Spleen (tissue), 11 donors: ENCODE data around the gene STK4. TPM values are rescaled to one million over a fixed set of nuclear protein-coding genes. Genes with fewer than 3 reads are reported as not detected.

ENCODE experiments used
- DNase-seq: peaks from one replicate; pipeline ENCODE4 v3.0.0-alpha.2; 2020
- H3K27ac ChIP-seq, 8 donors: fragments of 200-600 bp; sonication (generic) in 7 of 8; 1 replicate in 4 of 8; 2 replicates in 4 of 8; pipeline versions ENCODE4 v1.5.0 to v1.8.0; 2016 to 2021; ENCODE audit warnings: inconsistent platforms in 4 of 8, mild to moderate bottlenecking in 4 of 8, moderate library complexity in 1 of 8
- H3K27me3 ChIP-seq, 7 donors: fragments of 200-600 bp; sonication (generic) in 6 of 7; replicated peaks in 1 of 7; 1 replicate in 4 of 7; 2 replicates in 3 of 7; pipeline versions ENCODE4 v1.5.0 to v1.8.0; 2016 to 2021; ENCODE audit warnings: inconsistent platforms in 3 of 7, mild to moderate bottlenecking in 1 of 7
- H3K36me3 ChIP-seq, 6 donors: fragments of 200-600 bp; sonication (generic) in 5 of 6; 1 replicate in 4 of 6; 2 replicates in 2 of 6; pipeline versions ENCODE4 v1.5.0 to v1.8.0; 2016 to 2021; ENCODE audit warnings: inconsistent platforms in 2 of 6
- H3K4me1 ChIP-seq, 6 donors: fragments of 200-600 bp; sonication (generic) in 5 of 6; 1 replicate in 3 of 6; 2 replicates in 3 of 6; pipeline versions ENCODE4 v1.5.0 to v1.8.0; 2016 to 2021; ENCODE audit warnings: inconsistent platforms in 3 of 6
- H3K4me3 ChIP-seq, 8 donors: fragments of 200-600 bp; sonication (generic) in 7 of 8; 1 replicate in 4 of 8; 2 replicates in 4 of 8; pipeline versions ENCODE4 v1.5.0 to v1.8.0; 2016 to 2021; ENCODE audit warnings: inconsistent platforms in 4 of 8, mild to moderate bottlenecking in 4 of 8, moderate library complexity in 2 of 8
- H3K9me3 ChIP-seq, 8 donors: fragments of 200-600 bp; sonication (generic) in 7 of 8; 1 replicate in 4 of 8; 2 replicates in 4 of 8; pipeline versions ENCODE4 v1.5.0 to v1.8.0; 2016 to 2021; ENCODE audit warnings: inconsistent platforms in 4 of 8
- CTCF ChIP-seq, 11 experiments: fragments of 200-600 bp in 7 of 11; fragments of 450-650 bp in 4 of 11; sonication (generic) in 4 of 11; IDR thresholded peaks in 8 of 11; conservative IDR thresholded peaks in 3 of 11; 1 replicate in 7 of 11; 2 replicates in 4 of 11; pipeline versions ENCODE4 v1.4.0 to v1.8.0; 2016 to 2021; ENCODE audit warnings: antibody characterized with exemption in 11 of 11, inconsistent platforms in 4 of 11, mild to moderate bottlenecking in 1 of 11
- POLR2A ChIP-seq, 3 donors: fragments of 450-650 bp; IDR thresholded peaks; one replicate each; pipeline ENCODE4 v1.5.1; 2017; ENCODE audit warnings: antibody characterized with exemption in 3 of 3, mild to moderate bottlenecking in 1 of 3
- POLR2AphosphoS5 ChIP-seq, 3 donors: sonication (generic); formaldehyde crosslinking; IDR thresholded peaks; one replicate each; pipeline ENCODE4 v1.5.1; 2017; ENCODE audit warnings: antibody characterized with exemption in 3 of 3
- WGBS, 5 donors: extraction: QIAGEN DNeasy Blood & Tissue Kit in 3 of 5; methylation state at CpG; one replicate each; pipeline versions ENCODE4 v1.1.5 to v1.1.7; 2013 to 2018; 5-methylcytosine and 5-hydroxymethylcytosine counted together
- intact Hi-C: fragments of 100-400 bp; cut with DNase I; formaldehyde crosslinking; loops from one replicate; pipeline ENCODE4 v1.15.0; 2023; ENCODE audit warnings: low total_unique reads
- polyA plus RNA-seq, 3 donors: library from polyadenylated mRNA; stranded (reverse); fragments of 200-250 nt; gene quantifications; one replicate each; pipeline ENCODE4 v1.2.1, GENCODE V29; 2013
- total RNA-seq, 7 donors: library from RNA; depleted of rRNA in 3 of 7; stranded (reverse); fragments of >200 nt in 3 of 7; fragmentation: NEBNext Ultra II Directional in 4 of 7; extraction: Animal tissue kit (Norgen Biotek cat#: 25700) in 4 of 7; gene quantifications; one replicate each; pipeline versions ENCODE4 v1.1.0 to v1.2.1, GENCODE V29; 2016 to 2021
- donor health status: healthy with polysubstance abuse.
- donor health status: DM: no; HTN: no; CAD: no; lungs with moderate emphysema.
- donor health status: DM: no; HTN: no; CAD: no.
- donor health status: Bipolar disorder and iron deficiency.
- donor health status: healthy.
- donor health status: DM: no; HTN: no; CAD: no.
- donor health status: DM: yes; HTN: yes; CAD: no.

The STK4 gene
- total and polyA plus RNA-seq, 10 donors: 19.0 to 241 (median 124) TPM

- TF ChIP-seq CTCF (IDR thresholded peaks at IDR 0.05 in 8 of 11, conservative IDR thresholded peaks at IDR 0.05 in 3 of 11) (no peak), POLR2A (IDR thresholded peaks at IDR 0.05) (no peak), POLR2AphosphoS5 (IDR thresholded peaks at IDR 0.05) (no peak)
- intact Hi-C loops: no loop called here
- WGBS, 5 donors: 28 to 40% (median 38%) methylated on average over 3 of the region's 3 CpGs
- Histone ChIP-seq H3K4me3 (peak overlapping the region in 5 of 8 donors; percentile 71 to 90 (median 89)), H3K4me1 (peaks cover 24 to 87% (median 62%) of the 10 kb centered on the region in 6 donors), H3K27ac (peak overlapping the region in 7 of 8 donors; percentile 79 to 97 (median 92)), H3K27me3 (no peaks in the 10 kb centered on the region), H3K36me3 (peaks cover 3 to 28% (median 20%) of the 10 kb centered on the region in 6 donors), H3K9me3 (no peaks in the 10 kb centered on the region)
- DNase-seq: no peak
Observed at GRCh38 chr20:44969300-44969894, 3.1 kb downstream of the STK4 start.

- Histone ChIP-seq H3K4me1 (peaks cover 24 to 92% (median 61%) of the 10 kb centered on the region in 6 donors), H3K4me3 (peak overlapping the region in 5 of 8 donors; percentile 6 to 90 (median 89)), H3K27me3 (no peaks in the 10 kb centered on the region), H3K27ac (peak overlapping the region; percentile 60 to 97 (median 92)), H3K9me3 (no peaks in the 10 kb centered on the region), H3K36me3 (peaks cover 3 to 37% (median 29%) of the 10 kb centered on the region in 6 donors)
- DNase-seq: no peak
- WGBS, 5 donors: 8 to 16% (median 10%) methylated on average over 1 of the region's 1 CpG
- intact Hi-C loops: no loop called here
- no peak for TF ChIP-seq POLR2AphosphoS5 (IDR thresholded peaks at IDR 0.05)
- TF ChIP-seq POLR2A (IDR thresholded peaks at IDR 0.05): no peak
- no peak for TF ChIP-seq CTCF (IDR thresholded peaks at IDR 0.05 in 8 of 11, conservative IDR thresholded peaks at IDR 0.05 in 3 of 11)
Observed at GRCh38 chr20:44970243-44970757, 4.0 kb downstream of the STK4 start.

DNA sequence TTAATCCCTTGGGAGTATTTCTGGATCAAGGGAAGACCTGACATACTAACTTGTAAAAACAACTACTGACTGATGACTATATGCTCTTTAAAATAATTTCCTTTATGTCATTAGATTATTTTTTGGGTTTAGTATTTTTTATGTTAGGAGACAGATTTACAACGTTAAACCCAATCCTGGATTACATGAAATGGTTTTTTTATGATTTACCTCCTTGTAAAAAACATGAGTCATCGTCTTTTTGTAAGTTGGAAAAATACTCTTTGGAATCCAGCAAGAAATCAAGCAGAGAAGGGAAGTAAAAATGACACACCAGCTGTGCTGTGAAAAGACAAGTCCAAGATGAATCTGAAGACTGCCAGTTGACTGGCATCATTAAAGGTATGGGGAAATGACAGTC lies 6.7 kb downstream of the STK4 start:
- DNase-seq: no peak
- intact Hi-C loops: no loop called here

More for the DNA sequence above, 6.7 kb downstream of the STK4 start:
- H3K4me1 ChIP-seq: peaks cover 16 to 99% (median 49%) of the 10 kb centered on the region in 6 donors
- H3K27me3 ChIP-seq: no peaks in the 10 kb centered on the region
- H3K27ac ChIP-seq: peak overlapping the region in 1 of 8 donors; percentile 97
- H3K36me3 ChIP-seq: peaks cover 3 to 56% (median 38%) of the 10 kb centered on the region in 6 donors
- no peak overlapping the region for H3K4me3 ChIP-seq
- 60 to 82% (median 66%) methylated on average over 2 of the region's 2 CpGs for WGBS, 5 donors
- TF ChIP-seq POLR2AphosphoS5 (IDR thresholded peaks at IDR 0.05): no peak
- no peak for TF ChIP-seq CTCF (IDR thresholded peaks at IDR 0.05 in 8 of 11, conservative IDR thresholded peaks at IDR 0.05 in 3 of 11)
- TF ChIP-seq POLR2A (IDR thresholded peaks at IDR 0.05): no peak
- H3K9me3 ChIP-seq: no peaks in the 10 kb centered on the region
